ENCODE data around the gene KCNK4.

The KCNK4 gene

DNA sequence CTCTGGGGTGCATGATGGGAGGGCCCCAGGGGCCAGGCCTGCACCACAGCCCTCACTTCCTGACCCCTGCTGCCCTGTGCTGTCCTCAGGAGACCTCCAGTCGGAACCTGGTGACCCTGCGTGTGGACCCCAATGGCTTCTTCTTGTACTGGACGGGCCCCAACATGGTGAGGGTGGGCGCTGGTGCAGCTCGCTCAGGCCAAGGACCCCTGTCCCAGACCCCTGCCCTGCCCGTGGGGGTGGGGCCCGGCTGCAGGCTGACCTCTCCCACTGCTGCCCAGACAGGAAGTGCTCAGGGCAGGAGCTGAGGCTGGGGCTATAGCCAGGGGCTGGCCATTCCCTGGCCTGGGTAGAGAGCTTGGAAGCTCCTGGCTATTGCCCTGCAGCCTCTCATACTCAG, 36.8 kb upstream of the KCNK4 start:
- DNase-seq, result no peak

DNA sequence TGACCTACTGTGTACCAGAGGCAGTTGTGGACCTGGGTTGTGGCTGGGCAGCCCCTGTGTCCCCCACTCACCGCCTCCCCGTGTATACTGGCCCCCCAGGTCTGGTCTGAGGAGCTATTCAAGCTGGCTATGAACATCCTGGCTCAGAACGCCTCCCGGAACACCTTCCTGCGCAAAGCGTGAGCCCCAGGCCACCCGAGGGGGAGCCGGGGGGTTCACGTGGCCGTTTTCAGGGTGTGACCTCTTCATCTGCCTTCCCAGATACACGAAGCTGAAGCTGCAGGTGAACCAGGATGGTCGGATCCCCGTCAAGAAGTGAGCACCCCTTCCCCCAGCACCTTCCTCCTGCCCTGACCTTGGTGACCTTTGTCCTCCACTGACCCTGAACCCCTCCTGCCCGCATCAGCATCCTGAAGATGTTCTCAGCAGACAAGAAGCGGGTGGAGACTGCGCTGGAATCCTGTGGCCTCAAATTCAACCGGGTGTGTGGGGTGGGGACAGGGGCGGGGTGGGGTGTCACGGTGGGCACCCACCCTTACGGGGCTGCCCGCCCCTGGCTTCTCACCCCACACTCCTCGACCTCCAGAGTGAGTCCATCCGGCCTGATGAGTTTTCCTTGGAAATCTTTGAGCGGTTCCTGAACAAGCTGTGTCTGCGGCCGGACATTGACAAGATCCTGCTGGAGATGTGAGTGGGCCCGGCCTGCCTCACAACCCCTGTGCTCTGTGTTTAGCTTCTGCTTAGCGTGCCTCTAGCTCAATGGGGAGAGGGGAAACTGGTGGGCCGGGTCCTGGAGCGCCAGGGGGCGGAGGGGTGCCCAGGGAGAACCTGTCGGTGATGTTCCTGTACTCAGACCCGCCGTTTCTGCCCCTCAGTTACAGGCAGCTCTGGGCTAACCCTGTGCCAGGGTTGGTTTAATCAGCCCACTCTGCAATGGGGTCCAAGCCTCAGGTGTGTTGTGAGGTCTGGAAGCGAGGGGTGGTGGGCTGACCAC, 35.7 kb upstream of the KCNK4 start:
- no peak for DNase-seq

DNA sequence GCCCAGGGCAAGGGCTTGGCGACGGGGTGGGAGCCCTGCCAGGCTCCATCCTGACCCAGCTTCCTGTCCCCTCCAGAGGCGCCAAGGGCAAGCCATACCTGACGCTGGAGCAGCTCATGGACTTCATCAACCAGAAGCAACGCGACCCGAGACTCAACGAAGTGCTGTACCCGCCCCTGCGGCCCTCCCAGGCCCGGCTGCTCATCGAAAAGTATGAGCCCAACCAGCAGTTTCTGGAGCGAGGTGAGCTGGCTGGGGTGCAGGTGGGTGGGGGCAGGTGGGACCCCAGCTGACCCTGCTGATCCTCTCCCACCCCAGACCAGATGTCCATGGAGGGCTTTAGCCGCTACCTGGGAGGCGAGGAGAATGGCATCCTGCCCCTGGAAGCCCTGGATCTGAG, 34.8 kb upstream of the KCNK4 start:
- DNase-seq, result no peak

DNA sequence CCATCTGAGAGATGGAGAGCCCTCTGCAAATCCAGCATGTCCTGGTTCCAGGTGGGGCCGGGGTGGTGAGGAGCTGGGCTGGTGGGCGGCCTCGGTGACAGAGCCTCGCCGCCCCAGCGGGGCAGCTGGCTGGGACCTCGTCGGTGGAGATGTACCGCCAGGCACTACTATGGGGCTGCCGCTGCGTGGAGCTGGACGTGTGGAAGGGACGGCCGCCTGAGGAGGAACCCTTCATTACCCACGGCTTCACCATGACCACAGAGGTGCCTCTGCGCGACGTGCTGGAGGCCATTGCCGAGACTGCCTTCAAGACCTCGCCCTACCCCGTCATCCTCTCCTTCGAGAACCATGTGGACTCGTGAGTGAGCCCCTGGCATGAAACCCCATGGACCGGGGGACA, 32.7 kb upstream of the KCNK4 start:
- no peak for DNase-seq

DNA sequence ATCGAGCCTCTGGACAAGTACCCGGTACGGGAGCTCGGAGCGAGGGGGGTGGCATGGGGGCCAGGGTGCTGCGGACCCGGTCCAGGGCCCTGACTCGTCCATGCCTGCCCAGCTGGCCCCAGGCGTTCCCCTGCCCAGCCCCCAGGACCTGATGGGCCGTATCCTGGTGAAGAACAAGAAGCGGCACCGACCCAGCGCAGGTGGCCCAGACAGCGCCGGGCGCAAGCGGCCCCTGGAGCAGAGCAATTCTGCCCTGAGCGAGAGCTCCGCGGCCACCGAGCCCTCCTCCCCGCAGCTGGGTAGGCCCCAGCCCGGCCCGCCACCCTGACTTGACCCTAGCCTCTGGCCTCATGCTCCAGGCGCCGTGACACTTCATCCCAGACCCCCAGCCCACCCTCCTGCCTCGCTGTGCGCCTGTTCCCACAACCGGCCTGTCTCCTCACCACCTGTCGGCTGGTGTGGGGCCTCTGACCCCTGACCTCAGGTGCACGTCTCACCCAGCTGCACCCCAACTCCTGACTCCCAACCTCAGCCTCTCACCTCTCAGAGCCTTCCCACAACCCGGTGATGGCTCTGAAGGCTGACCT, 32.1 kb upstream of the KCNK4 start:
- no peak for DNase-seq

DNA sequence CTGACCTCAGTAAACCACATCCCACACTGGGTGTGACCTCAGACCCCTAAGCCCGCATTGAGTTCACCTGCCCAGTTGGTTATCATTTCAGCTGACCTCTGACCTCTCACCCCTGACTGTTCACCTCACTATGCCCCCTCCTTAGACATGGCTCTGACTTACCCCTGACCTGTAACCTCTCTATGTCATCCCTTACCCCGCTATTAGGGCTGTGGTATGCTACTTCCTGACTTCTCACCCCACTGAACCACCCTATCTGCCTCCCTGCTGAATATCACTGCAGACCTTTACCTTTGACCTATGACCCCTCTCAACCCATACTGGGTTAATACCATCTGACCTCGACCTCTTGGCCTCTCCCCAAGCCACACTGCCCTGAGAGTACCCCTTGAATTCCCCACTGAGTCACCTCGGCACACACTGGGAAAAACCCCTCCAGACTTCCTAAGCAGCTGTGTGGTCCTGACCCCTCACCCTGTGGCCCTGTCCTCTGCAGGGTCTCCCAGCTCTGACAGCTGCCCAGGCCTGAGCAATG, 31.5 kb upstream of the KCNK4 start:
- DNase-seq, result no peak

DNA sequence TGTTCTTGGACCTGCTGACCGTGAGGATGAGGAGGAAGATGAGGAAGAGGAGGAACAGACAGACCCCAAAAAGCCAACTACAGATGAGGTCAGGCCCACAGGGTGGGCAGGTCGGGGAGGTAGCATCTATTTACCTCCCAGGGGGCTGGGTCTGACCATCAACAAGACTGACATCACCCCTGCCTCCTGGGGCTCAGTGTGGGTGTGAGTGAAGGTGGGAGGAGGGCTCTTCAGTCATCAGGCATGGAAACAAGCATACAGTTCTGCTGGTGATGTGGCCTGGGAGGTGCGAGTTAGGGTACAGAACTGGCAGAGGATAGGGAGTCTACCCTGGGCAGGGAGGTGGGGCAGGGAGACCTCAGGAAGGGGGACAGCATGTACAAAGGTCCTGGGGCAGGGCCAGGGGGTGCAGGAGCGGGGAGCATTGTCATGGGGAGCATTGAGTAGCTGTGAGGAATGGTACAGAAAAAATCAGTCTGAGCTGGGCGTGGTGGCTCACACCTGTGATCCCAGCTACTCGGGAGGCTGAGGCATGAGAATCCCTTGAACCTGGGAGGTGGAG, 30.9 kb upstream of the KCNK4 start:
- no peak for DNase-seq

DNA sequence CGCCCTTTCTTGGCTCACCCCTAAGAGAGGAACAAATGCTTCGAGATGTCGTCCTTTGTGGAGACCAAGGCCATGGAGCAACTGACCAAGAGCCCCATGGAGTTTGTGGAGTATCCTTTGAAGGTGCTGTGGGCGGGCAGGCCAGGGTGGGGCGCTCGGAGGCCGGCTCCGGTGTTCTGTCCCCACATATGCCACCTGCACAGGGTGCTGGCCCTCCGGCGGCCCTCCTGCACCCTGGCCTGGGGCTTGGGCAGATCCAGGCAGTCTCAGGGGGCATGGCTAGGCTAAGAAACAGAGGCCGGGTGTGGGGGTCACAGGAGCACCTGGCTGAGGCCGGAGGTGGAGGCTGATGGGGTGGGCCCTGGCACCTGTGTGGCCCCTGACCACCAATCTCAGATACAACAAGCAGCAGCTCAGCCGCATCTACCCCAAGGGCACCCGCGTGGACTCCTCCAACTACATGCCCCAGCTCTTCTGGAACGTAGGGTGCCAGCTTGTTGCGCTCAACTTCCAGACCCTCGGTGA, 29.5 kb upstream of the KCNK4 start:
- no peak for DNase-seq

DNA sequence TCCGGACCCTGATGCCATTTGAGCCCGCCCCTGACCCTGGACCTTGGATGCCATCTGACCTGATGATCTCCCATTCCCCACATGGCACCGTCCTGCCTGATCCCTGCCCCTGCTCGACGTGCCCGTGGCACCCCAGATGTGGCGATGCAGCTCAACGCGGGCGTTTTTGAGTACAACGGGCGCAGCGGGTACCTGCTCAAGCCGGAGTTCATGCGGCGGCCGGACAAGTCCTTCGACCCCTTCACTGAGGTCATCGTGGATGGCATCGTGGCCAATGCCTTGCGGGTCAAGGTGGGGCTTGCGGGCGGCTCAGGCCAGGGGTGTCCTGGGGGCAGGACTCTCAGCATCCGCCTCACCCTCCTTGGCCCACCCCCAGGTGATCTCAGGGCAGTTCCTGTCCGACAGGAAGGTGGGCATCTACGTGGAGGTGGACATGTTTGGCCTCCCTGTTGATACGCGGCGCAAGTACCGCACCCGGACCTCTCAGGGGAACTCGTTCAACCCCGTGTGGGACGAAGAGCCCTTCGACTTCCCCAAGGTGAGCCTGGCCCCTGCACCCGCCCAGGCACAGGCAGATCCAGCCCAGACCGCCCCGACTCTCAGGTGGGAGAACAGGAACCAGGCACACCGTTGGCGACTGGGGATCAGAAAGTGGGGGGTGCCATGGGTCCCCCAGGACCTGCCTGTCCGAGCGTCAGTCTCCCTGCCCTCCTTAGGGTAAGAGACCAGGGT, 28.7 kb upstream of the KCNK4 start:
- no peak for DNase-seq

DNA sequence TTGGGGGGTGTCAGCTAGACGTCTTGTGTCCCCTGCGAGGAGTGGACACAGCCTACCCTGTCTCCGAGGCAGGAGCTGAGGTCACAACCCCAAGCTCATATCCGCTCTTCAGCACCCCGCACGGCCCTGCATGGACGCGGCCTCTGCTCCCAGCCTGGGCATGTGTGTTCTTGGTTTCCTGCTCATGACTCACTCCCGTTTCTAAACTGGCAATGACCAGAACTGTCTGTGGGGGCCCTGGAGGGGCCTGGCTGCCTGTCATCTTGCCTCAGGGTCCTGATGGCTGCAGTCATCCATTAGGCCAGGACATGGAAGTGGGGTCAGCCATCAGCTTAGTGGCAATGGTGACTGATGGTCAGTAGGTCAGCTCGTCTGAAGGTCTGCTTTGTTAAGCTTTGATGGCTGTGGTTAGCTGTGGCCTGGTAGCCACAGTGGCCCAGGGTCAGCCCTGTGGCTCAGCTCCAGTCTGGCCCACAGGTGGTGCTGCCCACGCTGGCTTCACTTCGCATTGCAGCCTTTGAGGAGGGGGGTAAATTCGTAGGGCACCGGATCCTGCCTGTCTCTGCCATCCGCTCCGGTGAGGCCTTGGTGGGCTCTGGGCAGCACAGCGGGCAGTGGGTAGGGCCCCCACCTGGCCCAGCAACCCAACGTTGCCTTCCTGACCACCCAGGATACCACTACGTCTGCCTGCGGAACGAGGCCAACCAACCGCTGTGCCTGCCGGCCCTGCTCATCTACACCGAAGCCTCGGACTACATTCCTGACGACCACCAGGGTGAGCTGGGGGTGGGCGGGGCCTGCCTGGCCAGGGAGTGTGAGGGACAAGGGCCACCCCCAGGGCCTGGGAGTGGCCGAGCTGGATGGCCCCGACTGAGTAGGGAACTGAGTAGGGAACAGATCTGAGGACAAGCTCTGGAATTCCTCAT, 27.8 kb upstream of the KCNK4 start:
- no peak for DNase-seq

DNA sequence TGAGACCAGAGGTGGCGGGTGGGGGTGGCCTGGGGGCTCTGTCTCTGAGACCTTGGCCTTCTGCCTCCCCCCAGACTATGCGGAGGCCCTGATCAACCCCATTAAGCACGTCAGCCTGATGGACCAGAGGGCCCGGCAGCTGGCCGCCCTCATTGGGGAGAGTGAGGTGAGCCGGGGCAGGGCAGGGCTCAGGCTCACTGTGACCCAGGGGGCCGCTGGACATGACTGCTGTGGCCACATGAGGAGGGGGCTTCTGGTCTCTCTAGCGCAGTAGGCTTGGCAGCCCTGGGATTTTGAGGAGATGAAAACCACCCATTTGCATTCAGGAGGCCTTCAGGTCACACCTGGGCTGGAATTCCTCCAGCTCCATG, 27.2 kb upstream of the KCNK4 start:
- DNase-seq, result no peak

DNA sequence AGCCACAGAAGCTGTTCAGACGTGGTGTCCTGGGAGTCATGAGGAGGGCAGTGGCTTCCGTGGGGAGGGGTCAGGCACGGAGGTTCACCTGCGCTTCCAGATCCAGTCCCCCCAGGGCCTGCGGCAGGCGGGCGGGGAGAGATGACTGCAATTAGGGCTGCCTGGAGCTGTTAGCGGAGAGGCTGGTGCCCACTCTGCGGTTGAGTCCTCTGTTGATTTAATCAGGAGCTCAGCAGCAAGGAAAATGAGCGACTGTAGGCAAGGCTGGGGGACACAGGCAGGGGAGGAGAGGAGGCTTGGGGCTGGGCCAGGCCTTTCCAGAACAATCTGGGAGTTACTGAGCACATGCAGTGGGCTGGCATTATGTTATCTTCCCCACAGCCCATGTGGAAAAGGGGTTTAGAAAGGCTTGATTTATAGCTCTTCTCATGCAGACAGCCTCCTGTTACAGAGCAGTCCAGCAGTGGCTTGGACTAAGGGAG, 26.7 kb upstream of the KCNK4 start:
- DNase-seq, result no peak

DNA sequence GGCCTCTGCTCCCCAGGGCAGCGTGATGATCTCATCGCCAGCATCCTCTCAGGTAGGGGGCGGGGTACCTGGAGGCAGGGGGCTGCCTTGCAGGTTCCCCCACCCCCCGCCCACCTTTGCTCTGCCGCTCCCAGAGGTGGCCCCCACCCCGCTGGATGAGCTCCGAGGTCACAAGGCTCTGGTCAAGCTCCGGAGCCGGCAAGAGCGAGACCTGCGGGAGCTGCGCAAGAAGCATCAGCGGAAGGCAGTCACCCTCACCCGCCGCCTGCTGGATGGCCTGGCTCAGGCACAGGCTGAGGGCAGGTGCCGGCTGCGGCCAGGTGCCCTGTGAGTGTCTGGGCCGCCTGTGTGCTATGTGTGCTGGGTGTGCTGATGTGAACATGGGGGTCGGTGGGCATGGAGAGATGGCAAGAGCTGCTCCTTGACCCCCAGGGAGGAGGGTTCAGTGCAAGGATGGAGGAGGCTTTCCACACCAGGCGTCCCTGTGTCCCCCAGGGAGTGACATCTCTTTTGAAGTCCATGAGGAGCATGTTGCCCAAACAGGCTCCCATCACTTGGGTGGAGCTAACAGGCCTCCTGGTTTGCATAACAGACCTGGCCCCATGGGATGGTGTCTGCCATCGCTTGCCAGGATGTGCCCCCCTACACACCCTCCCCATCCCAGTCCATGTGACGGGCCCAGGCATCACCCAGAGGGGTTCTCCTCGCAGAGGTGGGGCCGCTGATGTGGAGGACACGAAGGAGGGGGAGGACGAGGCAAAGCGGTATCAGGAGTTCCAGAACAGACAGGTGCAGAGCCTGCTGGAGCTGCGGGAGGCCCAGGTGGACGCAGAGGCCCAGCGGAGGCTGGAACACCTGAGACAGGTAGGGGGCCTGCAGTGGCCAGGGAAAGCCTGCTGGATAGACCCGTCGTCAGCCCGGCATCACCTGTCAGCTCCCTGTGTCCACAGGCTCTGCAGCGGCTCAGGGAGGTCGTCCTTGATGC, 25.6 kb upstream of the KCNK4 start:
- DNase-seq, result no peak

DNA sequence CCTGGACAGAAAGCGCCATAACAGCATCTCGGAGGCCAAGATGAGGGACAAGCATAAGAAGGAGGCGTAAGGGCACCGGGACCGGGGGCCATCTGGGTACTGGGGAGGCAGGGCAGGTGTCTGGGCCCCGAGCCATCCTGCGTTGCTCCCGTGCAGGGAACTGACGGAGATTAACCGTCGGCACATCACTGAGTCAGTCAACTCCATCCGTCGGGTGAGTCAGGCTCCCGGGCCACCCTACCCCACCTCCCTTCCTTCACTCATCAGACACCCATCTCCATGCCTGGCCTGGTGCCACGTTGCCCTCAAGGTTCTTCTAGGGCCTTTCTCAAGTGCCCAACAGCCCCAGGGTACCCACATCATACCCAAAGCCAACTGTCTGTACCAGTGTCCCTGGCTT, 24.8 kb upstream of the KCNK4 start:
- no peak for DNase-seq

DNA sequence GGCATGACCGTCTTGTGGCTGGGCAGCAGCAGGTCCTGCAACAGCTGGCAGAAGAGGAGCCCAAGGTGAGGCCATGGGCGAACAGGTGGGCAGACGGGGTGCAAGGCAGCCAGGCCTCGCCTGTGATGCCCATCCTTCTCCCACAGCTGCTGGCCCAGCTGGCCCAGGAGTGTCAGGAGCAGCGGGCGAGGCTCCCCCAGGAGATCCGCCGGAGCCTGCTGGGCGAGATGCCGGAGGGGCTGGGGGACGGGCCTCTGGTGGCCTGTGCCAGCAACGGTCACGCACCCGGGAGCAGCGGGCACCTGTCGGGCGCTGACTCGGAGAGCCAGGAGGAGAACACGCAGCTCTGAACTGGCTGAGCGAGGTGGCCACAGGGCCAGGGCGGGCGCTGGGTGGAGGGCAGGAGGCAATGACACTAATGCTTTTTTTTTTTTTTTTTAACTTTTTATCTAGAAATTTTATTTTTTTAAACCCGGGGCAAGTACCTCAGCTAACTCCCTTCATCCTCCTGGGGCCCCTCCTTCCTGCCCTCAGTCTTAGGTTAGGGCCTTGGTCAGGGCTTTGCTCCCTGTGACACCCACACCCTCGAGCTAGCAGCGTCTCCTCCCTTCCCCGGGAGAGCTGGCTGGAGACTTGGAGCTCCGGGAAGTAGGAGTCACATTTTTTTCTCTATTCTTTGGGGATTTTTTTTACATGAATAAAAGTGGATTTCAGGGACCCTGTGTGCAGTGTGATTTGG, 23.7 kb upstream of the KCNK4 start:
- no peak for DNase-seq

DNA sequence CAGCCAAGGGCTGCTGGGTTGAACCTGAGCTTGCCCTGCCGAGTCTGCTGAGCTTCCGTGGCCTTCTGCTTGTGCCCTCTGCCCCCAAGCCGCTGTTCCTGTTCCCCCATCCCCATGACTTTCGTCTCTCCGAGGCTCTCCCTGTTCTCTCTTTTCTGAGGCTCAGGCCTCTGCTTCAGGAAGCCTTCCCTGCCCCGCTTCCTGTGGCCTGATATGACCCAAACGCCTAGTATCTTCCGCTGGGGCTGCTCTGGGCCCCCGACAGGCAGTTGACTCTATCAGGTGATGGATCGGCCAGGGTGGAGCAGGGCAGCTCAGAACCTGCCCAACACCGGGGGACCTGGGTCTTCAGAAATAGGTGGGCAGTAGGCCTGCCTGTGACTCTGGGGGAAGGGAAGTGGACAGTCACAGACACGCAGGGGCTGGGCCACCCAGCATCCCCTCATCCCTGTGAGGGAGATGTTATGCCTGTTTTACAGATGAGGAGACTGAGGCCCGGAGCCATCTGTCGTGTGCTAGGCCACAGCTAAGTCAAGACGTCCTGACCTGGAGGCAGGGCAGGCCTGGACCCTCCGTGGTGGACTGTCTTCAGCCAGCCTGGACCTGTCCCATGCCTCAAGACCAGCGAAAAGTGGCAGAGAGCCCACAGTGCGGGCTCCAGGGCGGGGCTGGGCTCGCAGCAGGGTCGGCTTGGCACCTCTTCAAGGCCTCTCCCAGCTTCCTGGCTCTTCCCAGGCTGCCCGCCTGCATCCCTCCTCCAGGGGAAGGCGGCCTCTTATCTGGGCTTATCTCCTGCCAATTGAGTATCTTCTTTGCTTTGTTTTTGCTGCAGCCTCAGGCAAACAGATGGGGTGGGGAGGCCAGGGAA, 22.8 kb upstream of the KCNK4 start:
- DNase-seq, result no peak

DNA sequence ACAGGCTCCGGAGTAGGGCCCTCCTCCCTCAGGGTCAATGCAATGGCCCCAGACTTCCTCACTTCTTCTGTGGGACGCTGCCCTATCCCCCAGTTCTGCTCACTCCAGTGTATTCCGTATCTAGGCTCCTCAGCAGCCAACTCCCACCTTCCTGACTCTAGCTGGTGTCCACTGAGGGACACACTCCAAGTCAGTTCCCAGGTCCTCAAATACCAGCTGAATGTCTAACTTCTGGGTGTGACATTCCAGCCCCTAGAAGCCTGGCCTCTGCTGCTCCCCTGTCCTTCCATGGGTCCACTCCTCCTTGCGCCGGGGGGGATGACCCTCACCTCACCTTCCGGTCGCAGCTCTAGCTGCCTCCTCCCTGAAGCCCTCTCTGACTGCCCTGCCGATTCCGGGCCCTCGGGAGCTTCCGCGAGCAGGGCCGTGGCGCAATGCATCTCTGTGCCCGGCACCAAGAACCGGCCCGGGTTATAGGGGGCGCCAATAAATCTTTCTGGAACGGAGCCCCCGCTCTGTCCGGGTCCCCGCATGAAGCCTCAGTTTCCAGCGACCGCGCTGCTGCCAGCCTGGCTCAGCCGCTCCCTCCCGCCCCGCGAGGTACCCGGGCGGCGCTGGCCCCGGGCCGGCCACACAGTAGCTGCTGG, 22.1 kb upstream of the KCNK4 start:
- no peak for DNase-seq
